Adrenal gland (tissue), 5 donors: ENCODE measurements around the gene SMC1B.

Experiments
- POLR2A ChIP-seq, 2 donors: fragments of 450-650 bp; IDR thresholded peaks; one replicate each; pipeline ENCODE4 v1.6.1; 2017; ENCODE audit warnings: antibody characterized with exemption in 2 of 2, mild to moderate bottlenecking in 2 of 2, moderate library complexity in 1 of 2
- TF ChIP-seq, protein P1 (sequence below), 6 experiments: fragments of 450-650 bp in 4 of 6; fragments of 200-600 bp in 2 of 6; sonication (generic) in 1 of 6; IDR thresholded peaks; 1 replicate in 5 of 6; 2 replicates in 1 of 6; pipeline versions ENCODE4 v1.5.1 to v1.8.0; 2016 to 2021; ENCODE audit warnings: antibody characterized with exemption in 6 of 6, mild to moderate bottlenecking in 2 of 6, moderate library complexity in 1 of 6
- donor health status: DM: no; HTN: no; CAD: no.

DNA sequence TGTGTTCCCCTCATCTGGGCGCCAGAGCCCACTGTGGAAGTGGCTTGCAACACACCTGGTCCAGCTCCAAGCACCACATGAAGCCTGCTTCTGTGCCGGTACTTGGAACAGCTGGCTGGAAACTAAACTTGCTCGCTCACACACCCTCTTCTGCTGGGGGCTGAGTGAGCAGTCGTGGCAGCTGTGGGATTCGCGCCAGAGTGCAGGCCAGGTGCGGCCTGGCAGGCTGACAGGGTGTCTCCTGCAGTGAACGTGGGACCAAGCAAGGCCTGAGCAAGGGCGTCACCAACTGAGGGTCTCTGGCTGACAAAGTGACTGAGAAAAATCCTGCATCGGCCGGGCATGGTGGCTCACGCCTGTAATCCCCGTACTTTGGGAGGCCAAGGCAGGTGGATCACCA lies 15.2 kb downstream of the SMC1B start:
- TF ChIP-seq, protein P1, sequence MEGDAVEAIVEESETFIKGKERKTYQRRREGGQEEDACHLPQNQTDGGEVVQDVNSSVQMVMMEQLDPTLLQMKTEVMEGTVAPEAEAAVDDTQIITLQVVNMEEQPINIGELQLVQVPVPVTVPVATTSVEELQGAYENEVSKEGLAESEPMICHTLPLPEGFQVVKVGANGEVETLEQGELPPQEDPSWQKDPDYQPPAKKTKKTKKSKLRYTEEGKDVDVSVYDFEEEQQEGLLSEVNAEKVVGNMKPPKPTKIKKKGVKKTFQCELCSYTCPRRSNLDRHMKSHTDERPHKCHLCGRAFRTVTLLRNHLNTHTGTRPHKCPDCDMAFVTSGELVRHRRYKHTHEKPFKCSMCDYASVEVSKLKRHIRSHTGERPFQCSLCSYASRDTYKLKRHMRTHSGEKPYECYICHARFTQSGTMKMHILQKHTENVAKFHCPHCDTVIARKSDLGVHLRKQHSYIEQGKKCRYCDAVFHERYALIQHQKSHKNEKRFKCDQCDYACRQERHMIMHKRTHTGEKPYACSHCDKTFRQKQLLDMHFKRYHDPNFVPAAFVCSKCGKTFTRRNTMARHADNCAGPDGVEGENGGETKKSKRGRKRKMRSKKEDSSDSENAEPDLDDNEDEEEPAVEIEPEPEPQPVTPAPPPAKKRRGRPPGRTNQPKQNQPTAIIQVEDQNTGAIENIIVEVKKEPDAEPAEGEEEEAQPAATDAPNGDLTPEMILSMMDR (IDR thresholded peaks at IDR 0.05): no peak
- no peak for TF ChIP-seq POLR2A (IDR thresholded peaks at IDR 0.05)
